Naive thymus-derived CD4-positive, alpha-beta T cell (primary cell): ENCODE measurements around the gene TSPYL2. TPM values are rescaled to one million over a fixed set of nuclear protein-coding genes. Genes with fewer than 3 reads are reported as not detected.
A peak's percentile ranks its signal among the peaks of the same experiment; 100 is the strongest.

Experiments used
- ATAC-seq: fragments of 150-1000 bp; cut with Tn5 transposase; 2 replicates; pipeline ENCODE4 v1.10.0; 2021; ENCODE audit warnings: mild to moderate bottlenecking, moderate library complexity
- CTCF ChIA-PET: fragments of 350-600 bp; sonication (Branson Sonifier 250); formaldehyde crosslinking; loops from one replicate; lab custom pipeline; 2021; ENCODE audit warnings: antibody characterized with exemption; lab: Charles Lee
- POLR2A ChIA-PET: fragments of 350-600 bp; sonication (Branson Sonifier 250); formaldehyde crosslinking; loops from one replicate; lab custom pipeline; 2021; ENCODE audit warnings: antibody characterized with exemption, inconsistent platforms; lab: Charles Lee
- DNase-seq, 9 donors: peaks; one replicate each; pipeline versions ENCODE4 v3.0.0 to v3.0.0-alpha.2; 2020 to 2022; ENCODE audit warnings: mixed read lengths in 1 of 9
- H3K27ac ChIP-seq: one replicate; pipeline ENCODE4 v1.7.0; 2013; ENCODE audit warnings: mild to moderate bottlenecking, low read depth, low read length, moderate library complexity
- H3K27me3 ChIP-seq, 2 donors: one replicate each; pipeline ENCODE4 v1.7.0; 2013; ENCODE audit warnings: low read length in 2 of 2, mild to moderate bottlenecking in 2 of 2, moderate library complexity in 2 of 2; ENCODE audit not compliant: control insufficient read depth in 2 of 2, insufficient read depth in 2 of 2
- H3K36me3 ChIP-seq, 3 experiments: 1 replicate in 2 of 3; 2 replicates in 1 of 3; pipeline ENCODE4 v1.7.0; 2013; ENCODE audit warnings: low read length in 3 of 3, mild to moderate bottlenecking in 3 of 3, moderate library complexity in 1 of 3; ENCODE audit not compliant: insufficient read depth in 3 of 3, control insufficient read depth in 2 of 3
- H3K4me1 ChIP-seq, 2 donors: one replicate each; pipeline ENCODE4 v1.7.0; 2013; ENCODE audit warnings: low read length in 2 of 2, mild to moderate bottlenecking in 2 of 2, moderate library complexity in 1 of 2; ENCODE audit not compliant: control insufficient read depth in 2 of 2, insufficient read depth in 2 of 2
- H3K4me3 ChIP-seq: 2 replicates; pipeline ENCODE4 v1.7.0; 2013; ENCODE audit warnings: mild to moderate bottlenecking, low read length
- H3K9me3 ChIP-seq, 3 experiments: 1 replicate in 2 of 3; 2 replicates in 1 of 3; pipeline ENCODE4 v1.7.0; 2013; ENCODE audit warnings: low read length in 3 of 3; ENCODE audit not compliant: control insufficient read depth in 2 of 3
- H3K27ac Mint-ChIP-seq, 9 donors: one replicate each; pipeline ENCODE4 v1.8.0; 2020 to 2022; ENCODE audit warnings: mixed read lengths in 9 of 9, mild to moderate bottlenecking in 8 of 9, moderate library complexity in 5 of 9, inconsistent platforms in 2 of 9
- H3K27me3 Mint-ChIP-seq, 5 donors: one replicate each; pipeline ENCODE4 v1.8.0; 2021 to 2022; ENCODE audit warnings: mixed read lengths in 5 of 5, mild to moderate bottlenecking in 1 of 5
- H3K36me3 Mint-ChIP-seq, 5 donors: one replicate each; pipeline ENCODE4 v1.8.0; 2020 to 2022; ENCODE audit warnings: mixed read lengths in 5 of 5, mild to moderate bottlenecking in 3 of 5, inconsistent platforms in 1 of 5
- H3K4me1 Mint-ChIP-seq, 7 donors: one replicate each; pipeline ENCODE4 v1.8.0; 2020 to 2022; ENCODE audit warnings: mixed read lengths in 7 of 7, mild to moderate bottlenecking in 3 of 7, inconsistent platforms in 1 of 7
- H3K4me3 Mint-ChIP-seq, 10 donors: one replicate each; pipeline ENCODE4 v1.8.0; 2020 to 2022; ENCODE audit warnings: mild to moderate bottlenecking in 10 of 10, mixed read lengths in 10 of 10, moderate library complexity in 6 of 10, inconsistent platforms in 2 of 10
- H3K9me3 Mint-ChIP-seq, 11 donors: one replicate each; pipeline ENCODE4 v1.8.0; 2020 to 2022; ENCODE audit warnings: mixed read lengths in 11 of 11, mild to moderate bottlenecking in 4 of 11, inconsistent platforms in 1 of 11, moderate library complexity in 1 of 11
- intact Hi-C, 2 donors: fragments of 100-400 bp; cut with micrococcal nuclease; formaldehyde crosslinking; loops; one replicate each; pipeline ENCODE4 v1.15.1; 2023
- polyA plus RNA-seq, 2 donors: library from polyadenylated mRNA; unstranded; fragments of 300-500 nt; fragmentation: Illumina TruSeq; gene quantifications; one replicate each; pipeline ENCODE4 v1.2.3, GENCODE V29; 2021
- total RNA-seq, 6 experiments: library from RNA in 5 of 6; stranded (reverse) in 5 of 6; gene quantifications; 1 replicate in 5 of 6; 2 replicates in 1 of 6; pipeline ENCODE4 v1.2.3 and lab custom pipeline; 2021 to 2026

Gene TSPYL2
- total and polyA plus RNA-seq, 7 experiments from 2014 or later: 21.9 to 239 (median 154) TPM

- no peaks in the 10 kb centered on the region for H3K27me3 Mint-ChIP-seq
- Histone ChIP-seq H3K4me3 (no peak overlapping the region), H3K27me3 (no peaks in the 10 kb centered on the region), H3K4me1 (no peaks in the 10 kb centered on the region), H3K36me3 (no peaks in the 10 kb centered on the region), H3K9me3 (no peaks in the 10 kb centered on the region), H3K27ac (no peak overlapping the region)
- no peak overlapping the region for H3K27ac Mint-ChIP-seq
- H3K4me1 Mint-ChIP-seq: peaks cover 2 to 34% (median 21%) of the 10 kb centered on the region in 7 donors
- ChIA-PET CTCF (no interaction called here), POLR2A (no interaction called here)
- peaks cover 0 to 19% (median 11%) of the 10 kb centered on the region in 5 donors for H3K36me3 Mint-ChIP-seq
- intact Hi-C loops: no loop called here
- no peak overlapping the region for H3K4me3 Mint-ChIP-seq
- ATAC-seq (no peak), DNase-seq (no peak)
- H3K9me3 Mint-ChIP-seq: peaks cover 0 to 8% (median 2%) of the 10 kb centered on the region in 11 donors
Observed at GRCh38 chrX:53125506-53125905, 43.3 kb downstream of the TSPYL2 start.

GRCh38 chrX:53126377-53126776, 44.2 kb downstream of the TSPYL2 start:
- Histone ChIP-seq H3K27ac (no peak overlapping the region), H3K9me3 (no peaks in the 10 kb centered on the region), H3K4me1 (no peaks in the 10 kb centered on the region), H3K36me3 (peaks cover 0 to 3% (median 0%) of the 10 kb centered on the region in 3 experiments), H3K27me3 (no peaks in the 10 kb centered on the region), H3K4me3 (no peak overlapping the region)
- POLR2A ChIA-PET: no interaction called here
- CTCF ChIA-PET: no interaction called here
- Mint-ChIP-seq H3K4me1 (peaks cover 2 to 34% (median 21%) of the 10 kb centered on the region in 7 donors), H3K9me3 (peaks cover 0 to 8% (median 2%) of the 10 kb centered on the region in 11 donors), H3K27me3 (no peaks in the 10 kb centered on the region), H3K4me3 (peak overlapping the region in 1 of 10 donors; percentile 0), H3K36me3 (peaks cover 0 to 28% (median 14%) of the 10 kb centered on the region in 5 donors), H3K27ac (peak overlapping the region in 1 of 9 donors; percentile 21)
- ATAC-seq (no peak), DNase-seq (no peak)
- intact Hi-C loops: no loop called here

- Histone ChIP-seq H3K27ac (no peak overlapping the region), H3K4me3 (no peak overlapping the region), H3K36me3 (peaks cover 0 to 12% (median 0%) of the 10 kb centered on the region in 3 experiments), H3K4me1 (no peaks in the 10 kb centered on the region), H3K27me3 (no peaks in the 10 kb centered on the region), H3K9me3 (no peaks in the 10 kb centered on the region)
- Mint-ChIP-seq H3K27me3 (no peaks in the 10 kb centered on the region), H3K4me3 (no peak overlapping the region), H3K9me3 (peaks cover 0 to 8% (median 2%) of the 10 kb centered on the region in 11 donors), H3K4me1 (peaks cover 2 to 28% (median 16%) of the 10 kb centered on the region in 7 donors), H3K27ac (no peak overlapping the region), H3K36me3 (peaks cover 0 to 41% (median 17%) of the 10 kb centered on the region in 5 donors)
- DNase-seq (no peak), ATAC-seq (no peak)
- ChIA-PET CTCF (no interaction called here), POLR2A (no interaction called here)
- intact Hi-C loops: no loop called here
Observed at GRCh38 chrX:53128097-53128749, 46.1 kb downstream of the TSPYL2 start.

- Histone ChIP-seq H3K36me3 (peaks cover 0 to 23% (median 0%) of the 10 kb centered on the region in 3 experiments), H3K27me3 (no peaks in the 10 kb centered on the region), H3K27ac (no peak overlapping the region), H3K4me1 (no peaks in the 10 kb centered on the region), H3K9me3 (no peaks in the 10 kb centered on the region), H3K4me3 (no peak overlapping the region)
- Mint-ChIP-seq H3K27ac (no peak overlapping the region), H3K9me3 (no peaks in the 10 kb centered on the region), H3K27me3 (no peaks in the 10 kb centered on the region), H3K36me3 (peaks cover 0 to 47% (median 19%) of the 10 kb centered on the region in 5 donors), H3K4me1 (no peaks in the 10 kb centered on the region), H3K4me3 (no peak overlapping the region)
- intact Hi-C loops: no loop called here
- DNase-seq (no peak), ATAC-seq (no peak)
- POLR2A ChIA-PET: no interaction called here
- CTCF ChIA-PET: no interaction called here
Observed at GRCh38 chrX:53133400-53133799, 51.2 kb downstream of the TSPYL2 start.

- no peak overlapping the region for H3K27ac Mint-ChIP-seq
- DNase-seq: no peak
Observed at GRCh38 chrX:53135581-53135980, 53.4 kb downstream of the TSPYL2 start.

More at GRCh38 chrX:53135581-53135980, 53.4 kb downstream of the TSPYL2 start:
- ChIA-PET POLR2A (no interaction called here), CTCF (no interaction called here)
- Mint-ChIP-seq H3K9me3 (no peaks in the 10 kb centered on the region), H3K4me1 (peaks cover 0 to 6% (median 0%) of the 10 kb centered on the region in 7 donors), H3K4me3 (no peak overlapping the region), H3K27me3 (no peaks in the 10 kb centered on the region), H3K36me3 (peaks cover 0 to 53% (median 22%) of the 10 kb centered on the region in 5 donors)
- no peak overlapping the region for H3K4me3 ChIP-seq
- H3K36me3 ChIP-seq: peaks cover 0 to 23% (median 0%) of the 10 kb centered on the region in 3 experiments
- H3K4me1 ChIP-seq: no peaks in the 10 kb centered on the region
- no peaks in the 10 kb centered on the region for H3K27me3 ChIP-seq
- ATAC-seq: no peak
- intact Hi-C loops: no loop called here
- H3K27ac ChIP-seq: no peak overlapping the region
- no peaks in the 10 kb centered on the region for H3K9me3 ChIP-seq

Other genes starting within 250 kb of the TSPYL2 start
- gene XAGE3, start 214.3 kb upstream of the TSPYL2 start, total RNA-seq: not detected
- not detected for gene XAGE3, start 214.3 kb upstream of the TSPYL2 start, polyA plus RNA-seq
- gene FAM156B, start 185.0 kb upstream of the TSPYL2 start, total RNA-seq: 10 to 100 TPM in 2 of 5 experiments, 1 to 10 TPM in 3; 7.4 to 17.3 (median 9.4) TPM
- 10 to 100 TPM; 10.1 to 10.7 TPM for gene FAM156B, start 185.0 kb upstream of the TSPYL2 start, polyA plus RNA-seq
- 10 to 100 TPM; 17.6 to 32.3 (median 25.3) TPM for gene FAM156A, start 123.8 kb upstream of the TSPYL2 start, total RNA-seq
- gene FAM156A, start 123.8 kb upstream of the TSPYL2 start, polyA plus RNA-seq: 1 to 10 TPM; 3.7 to 7.7 TPM
- under 1 TPM in 2 of 5 experiments, not detected in 3; 0.13 to 0.47 TPM for gene GPR173, start 33.6 kb upstream of the TSPYL2 start, total RNA-seq
- not detected for gene GPR173, start 33.6 kb upstream of the TSPYL2 start, polyA plus RNA-seq
- 10 to 100 TPM; 12.5 to 29.9 (median 16.9) TPM for gene KANTR, start 11.8 kb downstream of the TSPYL2 start, total RNA-seq
- 1 to 10 TPM; 1.7 to 4.6 TPM for gene KANTR, start 11.8 kb downstream of the TSPYL2 start, polyA plus RNA-seq
- gene KDM5C, start 142.8 kb downstream of the TSPYL2 start, total RNA-seq: 100 to 1,000 TPM; 104 to 216 (median 132) TPM
- gene KDM5C, start 142.8 kb downstream of the TSPYL2 start, polyA plus RNA-seq: 10 to 100 TPM; 24.4 to 36.5 TPM
- gene IQSEC2, start 199.2 kb downstream of the TSPYL2 start, total RNA-seq: 1 to 10 TPM in 2 of 5 experiments, under 1 TPM in 3; 0.46 to 9.1 (median 1.00) TPM
- gene IQSEC2, start 199.2 kb downstream of the TSPYL2 start, polyA plus RNA-seq: under 1 TPM; 0.20 to 0.24 TPM